GM10248 (cell line): ENCODE results near the gene PLOD1.

Experiments used
- CTCF ChIA-PET: fragments of 300-600 bp; sonication (Branson Sonifier 250); formaldehyde crosslinking; extraction: SDS; loops from one replicate; lab custom pipeline; 2021; ENCODE audit warnings: antibody characterized with exemption; lab: Yijun Ruan, JAX
- POLR2A ChIA-PET: fragments of 350-650 bp; sonication (Branson Sonifier 250); formaldehyde crosslinking; extraction: SDS; loops from one replicate; lab custom pipeline; 2020; ENCODE audit warnings: antibody characterized with exemption; lab: Yijun Ruan, JAX
- DNase-seq: peaks from one replicate; pipeline ENCODE4 v3.0.0; 2012; ENCODE audit errors: extremely low spot score
- TF ChIP-seq, protein P1 (sequence below): IDR thresholded peaks from 2 replicates; pipeline ENCODE4 v1.5.1; 2012; ENCODE audit warnings: mild to moderate bottlenecking, low read depth; ENCODE audit errors: extremely low read depth, missing control alignments, control extremely low read depth

Gene PLOD1

DNA sequence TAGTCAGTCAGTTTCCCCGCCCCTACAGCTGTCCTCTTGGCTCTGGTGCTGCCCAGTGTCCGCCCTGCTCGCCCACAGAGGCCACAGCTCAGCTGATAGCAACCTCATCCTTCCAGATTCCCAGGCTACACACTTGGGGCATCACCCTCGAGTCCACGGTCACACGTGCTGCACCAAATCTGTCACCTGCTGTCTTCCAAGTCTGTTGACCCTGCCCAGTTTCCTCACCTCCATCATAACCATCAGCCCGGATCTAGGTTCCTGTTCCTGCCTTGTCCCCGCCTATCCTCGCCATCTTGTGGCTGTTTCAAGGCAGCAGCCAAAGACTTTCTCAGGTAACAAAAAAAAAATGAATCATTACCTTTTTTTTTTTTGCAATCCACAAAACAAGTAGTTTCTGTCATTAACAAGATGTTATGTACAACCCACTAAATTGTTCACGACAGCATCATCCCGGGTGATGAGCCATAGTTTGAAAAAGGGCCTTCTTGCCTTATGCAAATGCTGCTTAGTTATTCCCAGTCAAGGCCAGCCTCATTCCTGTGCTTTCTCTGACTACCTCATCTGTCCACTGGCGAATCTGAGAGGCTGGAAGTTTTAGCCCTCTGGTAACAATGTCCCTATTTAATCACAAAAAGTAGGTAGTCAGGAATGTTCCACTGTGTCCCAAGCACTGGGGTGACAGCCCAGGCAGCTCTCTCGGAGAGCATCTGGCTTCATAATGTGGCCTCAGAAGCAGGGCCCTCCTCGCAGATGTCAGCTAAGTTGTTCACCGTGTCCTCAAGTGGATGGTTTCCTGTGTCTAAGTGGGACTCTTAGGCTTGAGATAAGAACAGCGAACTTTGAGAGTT lies 79.8 kb downstream of the PLOD1 start:
- CTCF ChIA-PET, result interaction anchor here (2.0 kb wide), 1 partner anchor 18 kb away, joined by 4 read pairs; no protein-coding TSS in a partner anchor
- DNase-seq, result no peak
- POLR2A ChIA-PET, result no interaction called here

DNA sequence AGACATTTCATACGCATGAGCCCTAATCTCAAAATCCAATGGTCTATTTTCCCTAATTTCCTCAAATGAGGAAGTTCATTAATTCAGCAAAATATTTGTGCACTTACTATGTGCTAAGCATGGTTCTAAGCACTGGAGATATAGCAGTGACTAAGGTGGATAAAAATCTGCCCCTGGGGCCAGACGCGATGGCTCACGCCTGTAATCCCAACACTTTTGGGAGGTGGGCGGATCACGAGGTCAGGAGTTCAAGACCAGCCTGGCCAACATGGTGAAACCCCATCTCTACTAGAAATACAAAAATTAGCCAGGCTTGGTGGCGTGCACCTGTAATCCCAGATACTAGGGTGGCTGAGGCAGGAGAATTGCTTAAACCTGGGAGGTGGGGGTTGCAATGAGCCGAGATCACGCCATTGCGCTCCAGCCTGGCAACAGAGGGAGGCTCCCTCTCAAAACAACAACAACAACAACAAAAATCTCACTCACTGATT lies 80.5 kb downstream of the PLOD1 start:
- no peak for DNase-seq
- ChIA-PET CTCF (interaction anchor here (2.0 kb wide), 1 partner anchor 17 kb away, joined by 4 read pairs; no protein-coding TSS in a partner anchor), POLR2A (no interaction called here)
- TF ChIP-seq, protein P1, sequence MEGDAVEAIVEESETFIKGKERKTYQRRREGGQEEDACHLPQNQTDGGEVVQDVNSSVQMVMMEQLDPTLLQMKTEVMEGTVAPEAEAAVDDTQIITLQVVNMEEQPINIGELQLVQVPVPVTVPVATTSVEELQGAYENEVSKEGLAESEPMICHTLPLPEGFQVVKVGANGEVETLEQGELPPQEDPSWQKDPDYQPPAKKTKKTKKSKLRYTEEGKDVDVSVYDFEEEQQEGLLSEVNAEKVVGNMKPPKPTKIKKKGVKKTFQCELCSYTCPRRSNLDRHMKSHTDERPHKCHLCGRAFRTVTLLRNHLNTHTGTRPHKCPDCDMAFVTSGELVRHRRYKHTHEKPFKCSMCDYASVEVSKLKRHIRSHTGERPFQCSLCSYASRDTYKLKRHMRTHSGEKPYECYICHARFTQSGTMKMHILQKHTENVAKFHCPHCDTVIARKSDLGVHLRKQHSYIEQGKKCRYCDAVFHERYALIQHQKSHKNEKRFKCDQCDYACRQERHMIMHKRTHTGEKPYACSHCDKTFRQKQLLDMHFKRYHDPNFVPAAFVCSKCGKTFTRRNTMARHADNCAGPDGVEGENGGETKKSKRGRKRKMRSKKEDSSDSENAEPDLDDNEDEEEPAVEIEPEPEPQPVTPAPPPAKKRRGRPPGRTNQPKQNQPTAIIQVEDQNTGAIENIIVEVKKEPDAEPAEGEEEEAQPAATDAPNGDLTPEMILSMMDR, result no peak

More for the DNA sequence above, 79.8 kb downstream of the PLOD1 start:
- TF ChIP-seq, protein P1, result no peak

DNA sequence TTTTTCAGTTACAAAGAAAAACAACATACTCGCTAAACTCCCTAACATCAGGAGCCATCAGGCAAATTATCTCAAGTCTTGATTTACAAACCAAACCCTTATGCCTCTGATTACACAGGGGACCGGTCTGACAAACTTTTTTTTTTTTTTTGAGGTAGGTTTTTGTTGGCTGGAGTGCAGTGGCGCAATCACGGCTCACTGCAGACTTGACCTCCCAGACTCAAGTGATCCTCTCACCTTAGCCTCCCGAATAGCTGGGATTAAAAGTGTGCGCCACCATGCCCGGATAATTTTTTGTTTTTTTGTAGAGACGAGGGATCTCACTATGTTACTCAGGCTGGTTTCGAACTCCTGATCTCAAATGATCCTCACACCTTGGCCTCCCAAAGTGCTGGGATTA lies 81.0 kb downstream of the PLOD1 start:
- no peak for DNase-seq
- POLR2A ChIA-PET, result no interaction called here
- TF ChIP-seq, protein P1, result no peak
- CTCF ChIA-PET, result interaction anchor here (1.8 to 2.0 kb wide), 2 partner anchors 15 to 17 kb away, joined by 3 to 4 read pairs; no protein-coding TSS in a partner anchor

DNA sequence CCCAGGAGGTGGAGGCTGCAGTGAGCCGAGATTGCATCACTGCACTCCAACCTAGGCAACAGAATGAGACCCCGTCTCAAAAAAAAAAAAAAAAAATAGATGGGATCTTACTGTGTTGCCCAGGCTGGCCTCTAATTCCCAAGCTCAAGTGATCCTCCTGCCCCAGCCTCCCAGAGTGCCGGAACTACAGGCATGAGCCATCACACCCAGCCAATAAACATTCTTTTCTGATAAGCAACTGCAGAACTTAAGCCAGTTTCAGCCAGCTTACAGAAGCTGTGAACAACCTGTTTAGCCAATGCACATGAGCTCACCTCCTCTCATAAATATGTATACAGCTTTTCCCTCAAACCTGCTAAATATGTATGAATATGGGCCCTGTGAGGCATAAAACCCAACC lies 81.7 kb downstream of the PLOD1 start:
- ChIA-PET CTCF (interaction anchor here (1.8 to 2.0 kb wide), 3 partner anchors 11 to 16 kb away, joined by 3 to 9 read pairs (median 4); no protein-coding TSS in a partner anchor), POLR2A (interaction anchor here (1.1 kb wide), 1 partner anchor 12 kb away, joined by 7 read pairs; no protein-coding TSS in a partner anchor)
- no peak for DNase-seq
- TF ChIP-seq, protein P1, result no peak

DNA sequence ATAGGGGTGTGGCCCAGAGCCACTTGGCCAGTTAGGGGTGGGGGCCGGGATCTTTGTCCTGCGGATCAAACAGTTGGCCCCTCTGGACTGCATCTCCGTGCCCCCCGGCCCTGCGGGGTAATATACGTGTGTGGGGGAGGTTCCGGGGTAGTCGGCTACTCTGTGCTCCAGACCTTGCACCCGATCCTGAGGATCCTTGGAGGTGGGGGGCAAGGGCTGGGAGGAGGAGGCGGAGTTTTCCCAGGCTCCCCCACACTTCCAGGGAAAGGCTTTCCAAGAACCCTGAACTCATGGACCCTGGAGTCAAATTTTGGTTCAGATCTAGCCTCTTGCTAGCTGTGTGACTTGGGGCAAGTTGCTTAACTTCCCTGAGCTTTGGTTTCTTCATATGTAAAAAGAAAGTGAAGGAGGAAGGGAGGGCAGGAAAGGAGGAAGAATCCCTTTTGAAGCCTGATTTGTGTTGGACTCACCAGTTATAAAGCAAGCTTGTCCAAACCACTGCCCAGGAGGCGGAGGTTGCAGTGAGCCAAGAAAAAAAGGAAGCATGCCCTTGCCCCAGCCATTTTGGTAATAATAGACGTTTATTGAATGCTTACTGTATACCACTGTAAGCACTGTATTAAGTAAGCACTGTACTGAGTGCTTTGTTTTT lies 85.5 kb downstream of the PLOD1 start:
- DNase-seq, result no peak
- TF ChIP-seq, protein P1, result no peak
- ChIA-PET CTCF (interaction anchor here (1.0 to 2.2 kb wide), 5 partner anchors 10 to 59 kb away, joined by 3 to 13 read pairs (median 8); no protein-coding TSS in a partner anchor), POLR2A (interaction anchor here (1.0 to 1.9 kb wide), 6 partner anchors 10 to 112 kb away, joined by 3 to 10 read pairs (median 7); no protein-coding TSS in a partner anchor)

DNA sequence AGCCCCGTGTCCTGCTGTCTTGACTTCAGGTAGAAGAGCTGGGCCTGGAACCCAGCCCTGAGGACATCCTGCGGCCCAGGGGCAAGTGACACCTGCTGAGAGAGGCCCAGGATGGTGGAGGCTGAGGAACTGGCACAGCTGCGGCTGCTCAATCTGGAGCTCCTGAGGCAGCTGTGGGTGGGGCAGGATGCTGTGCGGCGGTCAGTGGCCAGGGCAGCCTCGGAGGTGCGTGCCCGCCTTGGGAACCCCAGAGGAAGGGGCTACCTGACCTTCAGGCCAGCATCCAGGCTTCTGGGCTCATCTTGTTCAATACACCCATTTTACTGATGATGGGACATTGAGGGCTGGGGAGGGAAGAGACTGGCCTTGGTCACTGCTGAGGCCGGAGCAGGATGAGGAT lies 87.1 kb downstream of the PLOD1 start:
- TF ChIP-seq, protein P1, result no peak
- no peak for DNase-seq
- CTCF ChIA-PET, result no interaction called here
- POLR2A ChIA-PET, result no interaction called here
